ENCODE results near the gene PTF1A.

DNA sequence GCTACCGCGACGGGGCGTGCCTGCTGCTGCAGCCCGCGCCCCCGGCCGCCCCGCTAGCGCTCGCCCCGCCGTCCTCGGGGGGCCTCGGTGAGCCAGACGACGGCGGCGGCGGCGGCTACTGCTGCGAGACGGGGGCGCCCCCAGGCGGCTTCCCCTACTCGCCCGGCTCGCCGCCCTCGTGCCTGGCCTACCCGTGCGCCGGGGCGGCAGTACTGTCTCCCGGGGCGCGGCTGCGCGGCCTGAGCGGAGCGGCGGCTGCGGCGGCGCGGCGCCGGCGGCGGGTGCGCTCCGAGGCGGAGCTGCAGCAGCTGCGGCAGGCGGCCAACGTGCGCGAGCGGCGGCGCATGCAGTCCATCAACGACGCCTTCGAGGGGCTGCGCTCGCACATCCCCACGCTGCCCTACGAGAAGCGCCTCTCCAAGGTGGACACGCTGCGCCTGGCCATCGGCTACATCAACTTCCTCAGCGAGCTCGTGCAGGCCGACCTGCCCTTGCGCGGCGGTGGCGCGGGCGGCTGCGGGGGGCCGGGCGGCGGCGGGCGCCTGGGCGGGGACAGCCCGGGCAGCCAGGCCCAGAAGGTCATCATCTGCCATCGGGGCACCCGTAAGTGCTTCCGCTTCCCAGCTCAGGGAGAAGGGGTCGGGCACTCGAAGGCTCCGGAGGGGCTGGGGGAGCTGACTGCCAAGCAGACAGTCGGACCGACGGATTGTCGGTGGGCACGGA, 761 bp downstream of the PTF1A start:
- no peak for TF ChIP-seq CTCF (IDR thresholded peaks at IDR 0.05; ENCODE audit: low read depth, low read length)
- TF ChIP-seq EZH2phosphoT487 (IDR thresholded peaks at IDR 0.05; ENCODE audit: low read depth), result no peak
